NOMO-1 treated with dmso at 0.1 percent for 144 hours (cell line): ENCODE data around the gene LRRC63.
A peak's percentile ranks its signal among the peaks of the same experiment; 100 is the strongest.
"Not testable (repeated sequence)": the region's sequence is repeated elsewhere in the genome, so short reads cannot be mapped to it uniquely, and the experiment has no call there.

ENCODE experiments used
- DNase-seq: peaks from one replicate; lab custom pipeline; 2025; ENCODE audit not compliant: unreplicated experiment; lab: John Stamatoyannopoulos, UW

LRRC63 gene

DNA sequence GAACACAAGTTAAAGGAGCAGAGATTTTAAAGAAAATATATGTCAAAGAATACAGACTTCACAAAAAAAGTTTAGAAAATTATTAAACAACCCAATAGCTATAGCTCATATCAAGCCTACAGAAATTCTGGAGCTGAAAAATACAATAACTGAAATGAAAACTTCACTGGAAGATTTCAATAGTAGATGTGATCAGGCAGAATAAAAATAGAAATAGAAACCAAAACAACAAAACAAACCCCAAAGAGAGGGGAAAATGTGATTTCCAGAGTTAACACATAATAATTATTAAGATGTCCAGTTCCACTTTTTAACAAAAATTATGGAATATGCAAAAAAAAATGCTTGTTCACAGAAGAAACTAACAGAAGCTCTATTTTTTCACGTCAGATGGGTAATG, 23.6 kb downstream of the LRRC63 start:
- no peak for DNase-seq

DNA sequence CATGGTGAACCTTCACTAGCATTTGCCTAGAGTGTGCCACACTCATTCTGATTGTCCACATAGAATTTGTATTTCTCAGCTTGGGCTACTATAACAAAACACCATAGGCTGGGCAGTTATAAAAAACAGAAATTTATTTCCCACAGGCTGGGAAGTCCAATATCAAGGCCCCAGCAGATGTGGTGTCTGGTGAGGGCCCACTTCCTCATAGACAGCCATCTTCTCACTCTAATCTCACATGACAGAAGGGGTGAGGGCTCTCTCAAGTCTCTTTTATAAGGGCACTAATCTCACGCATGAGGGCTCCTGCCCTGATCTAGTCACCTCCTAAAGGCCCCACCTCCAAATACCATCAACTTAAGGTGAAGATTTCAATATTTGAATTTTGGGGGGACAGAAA, 53.6 kb downstream of the LRRC63 start:
- no peak for DNase-seq

DNA sequence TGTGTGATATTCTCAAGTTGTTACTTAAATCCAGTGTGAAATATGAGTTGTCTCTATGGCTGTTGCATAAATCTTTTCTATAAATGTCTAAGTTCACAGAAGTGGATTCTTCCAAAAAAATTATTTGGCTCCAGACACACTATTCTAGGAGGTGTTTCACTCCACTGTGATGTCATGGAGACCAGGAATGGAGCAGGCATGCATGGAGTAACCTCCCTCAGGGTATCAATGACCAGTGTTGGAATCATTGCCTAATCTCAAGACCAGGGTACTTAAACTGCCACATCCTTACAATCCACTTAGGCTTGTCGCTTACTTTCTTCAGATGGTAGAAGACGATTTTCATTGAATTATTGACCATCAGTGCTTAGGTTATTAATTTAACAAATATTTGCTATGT, 55.4 kb downstream of the LRRC63 start:
- no peak for DNase-seq

DNA sequence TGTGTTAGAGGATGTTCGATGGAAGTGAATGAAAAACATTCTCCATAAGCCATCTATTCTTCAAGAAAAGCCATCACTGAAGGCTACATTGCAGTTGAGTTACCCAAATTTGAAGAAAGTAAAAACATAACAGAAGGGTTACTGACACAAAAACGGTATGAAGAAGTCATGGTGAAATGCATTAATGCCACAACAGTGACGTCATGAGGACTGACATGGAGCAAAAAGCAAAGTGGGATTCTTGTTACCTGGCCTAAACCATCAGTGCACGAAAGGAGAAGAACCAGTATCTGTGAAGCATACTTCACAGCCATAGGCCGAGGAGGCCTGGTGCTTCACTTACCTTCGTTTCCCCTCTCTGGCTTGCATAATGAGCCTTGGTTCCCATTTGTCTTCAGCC, 58.7 kb downstream of the LRRC63 start:
- no peak for DNase-seq

DNA sequence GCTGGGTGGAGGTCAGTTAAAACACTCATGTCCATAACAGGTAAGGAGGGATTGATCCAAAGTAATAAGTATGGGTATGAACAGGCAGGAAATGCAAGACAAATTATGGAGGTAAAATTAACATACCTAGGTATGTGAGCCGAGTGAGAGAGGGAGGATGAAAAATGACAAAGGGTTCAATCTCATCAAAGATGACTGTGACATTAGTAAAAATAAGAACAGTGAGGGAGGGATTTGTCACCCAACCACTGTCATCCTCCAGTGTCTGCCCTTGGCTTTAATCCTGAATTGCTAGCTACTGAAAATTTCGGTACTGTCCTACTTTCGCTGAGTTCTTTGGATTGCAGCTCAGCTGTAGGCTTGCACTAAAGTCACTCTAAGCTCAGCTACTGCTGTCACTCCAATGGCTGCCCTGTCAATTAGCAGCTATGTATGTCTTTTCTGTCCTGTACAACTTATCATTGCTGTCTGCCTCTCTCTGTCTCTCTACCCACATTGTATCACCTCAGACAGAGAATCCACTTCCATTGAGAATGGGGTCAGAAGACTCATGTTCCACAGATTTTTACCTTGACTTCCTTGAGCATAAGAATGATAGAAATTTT, 62.5 kb downstream of the LRRC63 start:
- DNase-seq: no peak

DNA sequence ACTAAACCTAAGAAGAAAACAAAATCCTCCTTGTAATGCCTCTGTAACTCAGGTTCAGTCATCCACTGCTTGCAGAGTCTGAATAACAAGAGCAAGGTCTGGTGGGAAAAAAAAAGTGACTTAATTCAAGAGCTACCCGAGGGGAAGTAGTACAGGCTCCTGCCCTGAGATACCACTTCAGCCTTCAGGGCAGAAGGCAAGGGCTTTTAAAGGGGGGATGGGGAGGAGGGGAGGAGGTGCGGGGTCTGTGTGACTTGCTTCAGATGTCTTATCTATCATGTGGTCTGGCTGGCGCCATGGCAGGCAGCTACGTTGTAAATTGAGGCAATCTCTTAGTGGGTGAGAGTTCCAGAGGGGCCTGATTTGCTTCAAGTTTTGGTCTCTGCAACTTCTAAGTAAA, 66.7 kb downstream of the LRRC63 start:
- DNase-seq: no peak

DNA sequence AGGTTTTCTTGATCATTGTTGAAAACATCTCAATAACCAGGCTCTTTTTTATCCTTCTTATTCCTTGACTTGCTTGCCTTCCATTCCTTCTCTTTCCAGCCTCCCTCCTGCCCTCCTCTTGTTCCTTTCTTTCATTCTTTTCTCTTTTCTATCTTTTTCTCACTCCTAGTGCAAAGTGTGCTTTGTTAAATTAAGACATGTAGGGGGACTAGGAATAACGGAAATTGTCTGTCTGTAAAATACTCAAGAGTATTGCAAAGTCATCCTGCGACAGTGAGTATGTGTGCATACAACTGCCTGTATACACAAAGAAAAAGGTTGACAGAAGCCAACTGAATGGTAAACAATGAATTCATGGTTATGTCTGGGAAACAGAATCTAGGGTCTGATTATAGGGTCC, 70.1 kb downstream of the LRRC63 start:
- no peak for DNase-seq

DNA sequence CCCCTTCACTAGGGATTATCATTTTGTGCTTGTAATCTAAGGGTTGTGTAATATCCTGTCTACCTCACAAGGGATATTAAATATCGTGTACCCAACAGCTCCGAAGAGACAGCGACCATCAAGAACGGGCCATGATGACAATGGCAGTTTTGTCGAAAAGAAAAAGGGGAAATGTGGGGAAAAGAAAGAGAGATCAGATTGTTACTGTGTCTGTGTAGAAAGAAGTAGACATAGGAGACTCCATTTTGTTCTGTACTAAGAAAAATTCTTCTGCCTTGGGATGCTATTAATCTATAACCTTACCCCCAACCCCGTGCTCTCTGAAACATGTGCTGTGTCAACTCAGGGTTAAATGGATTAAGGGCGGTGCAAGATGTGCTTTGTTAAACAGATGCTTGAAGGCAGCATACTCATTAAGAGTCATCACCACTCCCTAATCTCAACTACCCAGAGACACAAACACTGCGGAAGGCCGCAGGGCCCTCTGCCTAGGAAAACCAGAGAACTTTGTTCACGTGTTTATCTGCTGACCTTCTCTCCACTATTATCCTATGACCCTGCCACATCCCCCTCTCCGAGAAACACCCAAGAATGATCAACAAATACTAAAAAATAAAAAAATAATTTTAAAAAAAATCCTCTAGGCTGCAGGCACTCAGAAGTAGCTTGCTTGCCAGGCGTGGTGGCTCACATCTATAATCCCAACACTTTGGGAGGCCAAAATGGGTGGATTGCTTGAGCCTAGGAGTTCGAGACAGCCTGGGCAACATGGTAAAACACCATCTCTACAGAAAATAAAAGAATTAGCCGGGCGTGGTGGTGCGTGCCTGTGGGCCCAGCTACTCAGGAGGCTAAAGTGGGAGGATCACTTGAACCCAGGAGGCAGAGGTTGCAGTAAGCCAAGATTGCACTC, 72.4 kb downstream of the LRRC63 start:
- DNase-seq: not testable (repeated sequence)

DNA sequence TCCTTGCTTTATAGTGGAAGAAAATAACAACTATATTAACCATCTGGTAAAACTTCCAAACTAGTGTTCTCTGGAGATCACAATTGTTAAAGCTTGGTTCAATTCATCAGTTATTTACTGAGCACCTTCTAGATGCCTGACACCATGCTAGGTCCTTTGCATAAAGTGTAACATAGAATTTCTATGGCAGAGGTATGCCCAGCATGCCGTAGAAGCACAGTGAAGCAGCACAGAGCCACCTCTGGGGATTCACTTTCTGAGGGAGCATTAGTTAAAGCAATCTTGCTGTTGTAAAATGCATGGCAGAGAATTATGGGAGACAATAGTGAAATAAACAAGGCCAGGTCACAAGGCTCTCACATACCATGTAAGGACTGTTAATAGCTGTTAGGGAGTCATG, 75.2 kb downstream of the LRRC63 start:
- DNase-seq: no peak

DNA sequence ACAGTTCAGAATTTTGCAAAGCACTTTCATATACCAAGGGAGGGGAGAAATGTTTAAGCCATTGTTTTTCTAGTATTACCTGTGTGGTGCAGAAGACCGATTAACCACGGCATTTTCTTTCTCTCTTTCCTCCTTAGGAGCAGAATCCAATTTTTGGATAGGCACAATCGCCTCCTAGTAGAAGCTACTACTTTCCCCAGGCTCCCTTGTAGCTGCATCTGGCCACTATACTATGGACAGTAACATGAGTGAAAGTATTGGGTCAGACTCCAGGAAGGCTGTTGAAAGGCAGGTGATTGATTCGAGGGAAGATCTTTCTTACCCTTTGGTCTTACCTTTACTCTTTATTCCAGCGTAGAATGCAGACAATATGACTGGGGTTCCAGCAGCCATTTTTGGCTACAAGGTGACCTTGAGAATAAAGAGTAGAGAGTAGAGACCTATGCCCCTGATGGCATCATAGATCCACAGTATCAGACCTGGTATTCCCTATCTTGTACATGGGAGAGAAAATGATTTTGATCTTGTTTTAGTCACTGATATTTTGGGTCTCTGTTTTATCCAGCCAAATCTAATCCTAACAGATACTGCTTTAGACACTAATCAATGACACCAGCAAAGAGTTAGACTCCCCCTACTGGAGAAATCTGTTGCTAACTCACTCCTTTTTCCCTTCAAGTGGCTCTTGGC, 77.0 kb downstream of the LRRC63 start:
- DNase-seq: peak; percentile 30

DNA sequence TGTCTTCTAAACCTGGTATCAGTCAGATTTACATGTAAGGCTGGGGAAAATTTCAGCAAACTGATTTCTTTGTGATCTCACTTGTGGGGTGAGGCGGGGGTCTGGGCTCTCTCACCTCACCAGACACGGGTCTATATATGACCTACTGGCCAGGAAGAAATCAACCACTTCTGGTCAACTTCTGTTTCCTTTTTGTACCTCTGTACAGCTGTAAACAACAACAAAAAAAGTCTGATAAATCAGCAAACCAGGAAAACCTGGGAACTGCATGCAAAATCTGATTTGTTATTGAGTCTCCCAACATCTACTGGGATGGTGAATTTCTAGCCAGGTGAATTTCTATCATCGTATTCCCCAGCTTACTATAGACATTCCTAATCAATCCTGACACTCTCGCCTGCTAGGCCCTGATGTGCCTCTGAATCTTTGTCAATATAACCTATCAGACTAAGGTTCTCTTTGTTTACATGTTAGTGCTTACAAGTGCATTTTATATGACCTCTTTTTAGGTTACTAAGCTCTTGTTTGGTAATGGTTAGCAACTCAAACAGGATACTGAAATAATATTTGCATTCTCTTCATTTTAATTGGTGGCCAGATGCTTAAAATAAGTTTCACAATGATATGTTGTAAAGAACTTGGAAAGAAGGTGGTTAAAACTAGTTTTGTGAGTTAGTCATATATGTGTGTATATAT, 77.7 kb downstream of the LRRC63 start:
- DNase-seq: no peak

DNA sequence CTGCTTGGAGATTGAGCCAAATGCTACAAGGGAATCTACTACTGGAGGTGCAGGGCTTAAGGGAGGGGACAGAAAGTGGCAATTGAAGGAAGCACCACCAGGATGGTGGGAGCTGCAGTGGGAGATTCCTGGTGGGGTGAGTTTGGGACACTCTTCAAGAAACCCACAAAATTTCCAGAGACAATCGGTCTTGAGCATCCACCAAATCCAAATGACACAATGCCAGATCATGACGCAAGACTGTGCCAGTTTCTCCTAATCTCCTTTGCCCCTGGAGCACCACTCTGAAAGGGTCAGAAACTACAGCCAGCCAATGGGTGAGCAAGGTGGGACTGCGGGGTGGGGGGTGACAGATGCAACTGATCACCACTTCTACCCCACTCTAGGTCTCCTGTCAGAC, 78.7 kb downstream of the LRRC63 start:
- DNase-seq: no peak

DNA sequence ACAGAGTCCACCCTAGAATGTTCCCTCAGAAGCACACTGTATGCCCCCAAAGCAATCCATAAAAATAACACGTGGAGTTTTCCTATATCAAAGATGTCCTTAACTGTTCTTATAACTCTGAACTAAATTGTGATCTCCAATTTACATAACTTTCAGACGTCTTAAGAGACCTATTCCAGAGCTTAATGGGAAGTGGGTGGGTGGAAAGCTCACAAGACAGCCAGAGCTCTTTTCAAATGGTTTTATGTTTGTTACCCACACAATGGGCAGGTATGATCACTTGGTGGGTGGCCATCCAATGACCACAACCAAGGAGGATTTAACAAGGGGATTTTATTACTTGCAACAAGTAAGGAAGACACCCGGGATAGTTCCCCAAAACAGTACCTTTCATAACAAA, 81.7 kb downstream of the LRRC63 start:
- no peak for DNase-seq

DNA sequence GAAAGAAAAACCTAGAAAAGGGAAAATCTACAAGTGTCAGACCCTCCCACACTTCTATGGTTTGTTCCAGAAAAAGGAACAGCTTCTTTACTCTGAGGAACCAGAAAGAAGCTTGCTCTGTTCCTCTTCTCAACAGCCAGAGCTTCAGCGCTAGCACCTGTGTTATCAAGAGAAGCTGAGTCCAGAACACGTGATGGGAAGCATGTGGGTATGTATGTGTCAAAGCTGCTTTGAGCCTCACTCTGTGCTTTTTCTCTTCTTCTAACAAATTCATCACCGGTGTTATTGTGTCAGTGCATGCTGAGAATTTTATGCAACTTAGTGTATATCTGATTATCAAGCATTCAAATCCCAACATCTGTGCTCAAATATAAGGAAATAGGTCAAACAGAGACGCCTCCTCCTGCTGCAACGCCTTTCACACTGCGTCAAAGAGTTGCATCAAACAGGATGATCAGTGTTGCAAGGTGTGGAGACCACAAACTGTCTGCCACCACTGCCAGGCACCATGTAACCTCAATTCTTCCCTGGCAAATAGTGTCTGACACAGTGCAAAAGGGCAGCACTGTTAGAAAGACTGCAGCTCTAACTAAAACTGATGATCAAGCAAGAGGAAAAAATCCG, 83.9 kb downstream of the LRRC63 start:
- DNase-seq: peak; percentile 91

DNA sequence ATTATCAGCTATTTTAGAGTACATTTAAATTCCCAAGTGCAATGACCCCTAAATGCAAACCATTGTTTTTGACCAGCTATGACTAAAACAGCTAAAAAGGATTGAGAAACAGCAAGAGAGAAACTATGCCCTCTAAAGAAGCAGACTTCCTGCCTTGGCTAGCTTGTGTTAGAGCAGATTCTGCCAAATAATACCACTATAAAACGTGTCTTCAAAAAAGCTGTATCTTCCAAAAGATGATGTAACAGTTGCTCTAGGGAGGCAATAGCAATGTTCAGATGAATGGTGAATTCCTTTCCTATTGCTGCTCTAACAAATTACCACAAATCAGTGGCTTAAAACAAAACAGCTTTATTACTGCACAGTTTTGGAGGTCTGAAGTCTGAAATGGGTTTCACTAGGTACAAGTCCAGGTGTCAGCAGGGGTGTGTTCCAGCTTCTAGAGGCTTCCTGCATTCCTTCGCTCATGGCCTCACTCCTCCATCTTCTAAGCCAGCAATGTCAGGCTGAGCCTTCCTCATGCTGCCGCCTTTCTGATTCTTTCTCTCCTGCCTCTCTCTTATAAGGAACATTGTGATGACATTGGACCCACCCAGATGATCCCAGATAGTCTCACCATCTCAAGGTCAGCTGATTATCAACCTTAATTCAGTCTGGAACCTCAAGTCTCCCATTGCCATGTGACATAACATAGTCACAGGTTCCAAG, 84.5 kb downstream of the LRRC63 start:
- peak; percentile 64 for DNase-seq

DNA sequence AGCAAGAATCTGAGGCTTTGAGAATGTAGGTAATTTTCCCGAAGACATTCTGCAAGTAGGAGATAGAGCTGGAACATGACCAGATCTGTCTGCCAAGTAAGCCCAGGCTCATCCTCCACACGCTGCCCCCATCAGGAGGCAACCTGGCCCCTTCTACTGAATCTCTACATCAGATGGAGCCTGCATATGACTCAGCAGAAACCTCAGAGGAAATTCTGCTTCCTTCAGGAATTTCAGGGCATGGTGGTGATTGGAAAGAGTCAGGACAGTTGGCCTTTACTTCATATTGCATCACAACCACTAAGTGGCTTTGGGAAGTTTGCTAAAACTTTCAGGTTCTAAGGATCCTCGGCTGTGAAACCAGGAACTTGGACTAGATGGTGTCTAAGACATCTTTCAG, 85.2 kb downstream of the LRRC63 start:
- DNase-seq: no peak

DNA sequence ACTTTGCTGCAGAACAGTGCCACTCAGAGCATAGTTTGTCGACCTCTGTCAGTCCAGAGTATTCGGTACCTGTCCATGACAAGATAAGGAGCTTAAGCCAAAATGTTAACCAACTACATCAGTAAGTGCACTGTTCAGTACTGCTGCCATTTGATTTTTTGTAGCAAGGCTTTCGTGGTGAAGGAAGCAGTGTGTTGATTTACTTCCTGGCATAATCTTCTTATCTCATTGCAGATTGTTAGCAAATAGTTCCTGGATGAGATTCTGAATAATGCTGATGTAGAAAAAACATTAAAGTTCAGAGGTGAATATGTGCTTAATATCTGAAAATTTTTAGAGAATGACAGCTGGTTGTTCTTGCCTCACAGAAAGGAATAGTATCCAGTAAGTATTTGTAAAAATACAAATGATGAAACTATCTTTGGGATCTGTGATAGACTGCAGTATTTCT, 85.7 kb downstream of the LRRC63 start:
- DNase-seq: no peak

DNA sequence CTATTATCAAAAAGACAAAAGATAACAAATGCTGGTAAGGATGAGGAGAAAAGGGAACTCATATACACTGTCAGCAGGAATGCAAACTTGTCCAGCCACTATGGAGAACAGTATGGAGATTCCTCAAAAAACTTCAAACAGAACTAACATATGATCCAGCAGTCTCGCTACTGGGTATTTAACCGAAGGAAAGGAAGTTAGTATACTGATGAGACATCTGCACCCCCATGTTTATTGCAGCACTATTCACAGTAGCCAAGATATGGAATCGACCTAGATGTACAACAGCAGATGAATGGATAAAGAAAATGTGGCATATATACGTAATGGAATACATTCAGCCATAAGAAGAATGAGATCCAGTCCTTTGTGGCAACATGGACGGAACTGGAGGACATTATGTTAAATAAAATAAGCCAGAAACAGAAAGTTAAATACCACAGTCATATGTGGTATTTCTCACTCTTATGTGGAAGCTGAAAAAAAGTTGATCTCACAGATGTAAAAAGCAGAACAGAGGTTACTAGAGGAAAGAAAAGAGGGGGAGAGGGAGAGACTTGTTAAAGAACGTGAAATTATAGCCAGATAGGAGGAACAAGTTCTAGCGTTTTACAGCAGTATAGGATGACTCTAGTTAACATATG, 92.1 kb downstream of the LRRC63 start:
- DNase-seq: peak; percentile 43

DNA sequence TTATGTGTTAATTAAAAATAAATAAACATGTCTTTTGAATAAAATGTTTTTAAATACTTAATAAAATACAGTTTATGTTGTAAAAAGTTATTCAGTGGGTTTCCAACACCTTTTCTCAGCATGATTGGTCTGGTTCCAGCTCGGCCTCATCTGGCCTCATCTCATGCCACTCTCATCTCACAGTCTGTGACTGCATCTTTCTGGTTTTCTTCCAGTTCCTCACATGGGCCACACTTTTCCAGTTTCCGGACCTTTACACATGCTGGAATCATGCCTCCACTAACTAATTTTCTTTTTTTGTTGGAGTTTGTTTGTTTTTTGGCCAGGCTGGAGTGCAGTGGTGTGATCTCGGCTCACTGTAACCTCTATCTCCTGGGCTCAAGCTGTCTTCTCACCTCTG, 92.8 kb downstream of the LRRC63 start:
- DNase-seq: no peak

DNA sequence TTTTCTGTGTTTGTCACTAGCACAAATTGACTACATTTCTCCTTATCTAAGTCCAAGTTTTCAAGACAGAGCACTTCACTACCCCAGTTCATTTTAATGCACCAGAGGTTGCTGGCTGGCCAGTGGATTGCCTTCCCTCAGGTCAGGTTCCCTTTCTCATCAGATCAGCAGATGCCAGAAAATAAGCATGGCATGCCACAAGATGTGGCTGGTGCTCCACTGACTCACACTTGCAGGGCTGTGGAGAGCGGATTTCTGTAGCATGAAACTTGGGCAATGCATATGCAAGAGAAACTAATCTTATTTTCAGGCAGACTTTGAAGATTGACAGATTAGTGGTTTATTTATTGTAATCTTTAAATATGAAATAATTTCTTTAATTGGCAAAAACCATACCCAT, 95.8 kb downstream of the LRRC63 start:
- DNase-seq: no peak
